GM21390 (cell line): ENCODE measurements around the gene FAM210B.
"Not testable (repeated sequence)": the region's sequence is repeated elsewhere in the genome, so short reads cannot be mapped to it uniquely, and the experiment has no call there.

ENCODE experiments used
- ATAC-seq: cut with Tn5 transposase; IDR thresholded peaks from one replicate; pipeline ENCODE4 v1.9.1; 2021; ENCODE audit not compliant: unreplicated experiment

The FAM210B gene

GRCh38 chr20:56358600-56359211 is at the start of gene FAM210B:
Gene FAM210B (plus strand): TSS chr20:56358974. CDS start chr20:56359006, 32 bp downstream.
- peak; percentile 98 for ATAC-seq

GRCh38 chr20:56316051-56316450 is 42.7 kb upstream of the FAM210B start:
- ATAC-seq = no peak

DNA sequence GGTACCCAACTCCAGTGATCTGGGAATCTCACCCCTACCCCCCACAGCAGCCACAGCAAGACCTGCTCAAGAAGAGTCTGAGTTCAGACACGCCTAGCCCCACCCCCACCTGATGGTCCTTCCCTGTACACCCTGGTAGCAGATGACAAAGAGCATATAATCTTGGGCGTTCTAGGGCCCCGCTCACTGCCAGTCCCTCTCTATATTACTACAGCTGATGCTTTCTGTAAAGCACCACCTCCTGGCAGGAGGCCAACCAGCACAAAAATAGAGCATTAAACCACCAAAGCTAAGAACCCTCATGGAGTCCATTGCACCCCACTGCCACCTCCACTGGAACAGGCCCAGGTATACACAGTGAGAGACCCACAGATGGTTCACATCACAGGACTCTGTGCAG is 42.3 kb upstream of the FAM210B start:
- ATAC-seq = no peak

GRCh38 chr20:56322681-56323080 is 36.1 kb upstream of the FAM210B start:
- no peak for ATAC-seq

DNA sequence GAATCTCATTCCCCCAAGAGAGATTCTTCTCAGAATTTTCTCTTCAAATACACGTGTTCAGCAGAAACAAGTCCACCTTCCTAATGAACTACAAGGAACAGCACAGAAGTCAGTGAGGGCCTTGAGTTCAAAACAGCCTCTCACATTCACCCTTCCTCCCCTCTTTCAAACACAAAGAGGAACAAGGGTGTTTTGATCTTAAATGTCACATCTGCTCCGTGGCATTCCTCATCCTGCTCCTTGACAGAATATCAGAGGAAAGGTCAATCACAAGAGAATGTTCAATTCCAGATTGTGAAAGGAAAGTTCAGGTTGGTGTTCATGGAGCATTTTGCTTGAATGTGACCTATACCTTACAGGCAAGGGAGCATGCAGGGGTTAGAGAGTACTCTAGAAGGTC is 35.6 kb upstream of the FAM210B start:
- no peak for ATAC-seq

DNA sequence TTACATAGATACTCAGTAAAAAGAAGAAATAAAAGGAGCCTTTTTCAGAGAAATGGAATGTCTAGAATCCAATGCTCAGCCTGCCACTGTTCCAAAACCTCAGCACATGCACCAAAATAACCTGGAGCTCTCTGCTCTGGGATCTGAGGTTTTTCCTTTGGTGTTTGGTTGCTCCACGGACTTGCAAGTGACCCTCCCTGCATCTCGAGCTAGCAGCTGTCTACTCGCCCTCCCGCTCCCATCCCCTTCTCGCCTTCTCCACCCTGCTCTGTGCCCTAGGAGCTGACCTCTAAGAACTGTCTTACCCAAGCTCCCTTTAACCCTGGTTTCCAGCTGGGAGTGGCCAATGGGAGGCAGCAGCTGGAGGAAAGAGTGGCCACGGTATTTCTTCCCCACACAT is 35.1 kb upstream of the FAM210B start:
- no peak for ATAC-seq

GRCh38 chr20:56324806-56325205 is 34.0 kb upstream of the FAM210B start:
- no peak for ATAC-seq

- no peak for ATAC-seq
Observed at GRCh38 chr20:56328861-56329260, 29.9 kb upstream of the FAM210B start.

- not testable (repeated sequence) for ATAC-seq
Observed at GRCh38 chr20:56336709-56337108, 22.1 kb upstream of the FAM210B start.

- no peak for ATAC-seq
Observed at GRCh38 chr20:56342783-56343182, 16.0 kb upstream of the FAM210B start.

DNA sequence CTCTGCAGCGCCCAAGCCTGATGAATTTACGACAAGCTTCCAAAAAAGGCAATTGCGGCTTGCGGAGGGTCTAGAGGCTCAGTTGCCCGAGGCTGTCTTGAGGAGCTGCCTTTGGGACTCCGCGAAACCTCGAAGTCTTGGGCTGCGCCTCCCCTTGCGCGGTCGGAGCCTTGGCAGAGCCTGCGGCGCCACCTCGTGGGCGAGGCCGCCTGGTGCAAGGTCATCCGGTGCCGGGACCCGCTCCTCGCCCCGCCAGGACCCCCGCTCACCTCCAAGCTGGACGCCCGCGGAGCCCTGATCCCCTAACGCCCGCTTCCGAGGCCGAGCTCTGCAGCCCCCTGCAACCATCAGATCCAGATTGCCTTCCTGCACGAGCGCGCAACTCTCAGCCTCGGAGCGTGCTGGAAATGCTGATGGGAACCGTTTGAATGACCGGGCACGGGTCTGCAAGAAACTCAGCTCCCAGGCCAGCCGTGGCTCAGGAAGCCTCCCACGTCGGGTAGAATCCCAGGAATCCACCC is 14.9 kb upstream of the FAM210B start:
- peak; percentile 79 for ATAC-seq

GRCh38 chr20:56345911-56346310 is 12.9 kb upstream of the FAM210B start:
- ATAC-seq = no peak

- no peak for ATAC-seq
Observed at GRCh38 chr20:56347628-56348304, 11.0 kb upstream of the FAM210B start.

DNA sequence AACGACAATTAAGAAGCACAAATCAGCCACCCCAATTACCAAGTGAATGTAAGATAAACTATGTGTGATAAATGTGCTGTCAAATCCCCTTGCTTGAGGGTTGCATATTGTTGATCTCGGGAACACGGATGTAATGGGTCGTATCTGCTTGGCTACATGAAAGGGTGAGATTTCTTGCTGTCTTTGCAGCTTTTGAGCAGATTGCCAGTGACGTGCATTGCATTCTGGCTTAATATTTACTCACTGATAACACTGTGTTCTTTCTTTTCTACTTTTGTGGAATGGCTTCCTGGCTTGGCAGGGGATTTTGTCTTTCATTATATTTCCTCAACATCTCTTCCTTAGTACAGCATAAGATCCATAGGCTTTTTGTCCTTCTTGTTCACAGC is 10.5 kb upstream of the FAM210B start:
- ATAC-seq = no peak

GRCh38 chr20:56348746-56349145 is 10.0 kb upstream of the FAM210B start:
- no peak for ATAC-seq

GRCh38 chr20:56350842-56351241 is 7.9 kb upstream of the FAM210B start:
- no peak for ATAC-seq

- no peak for ATAC-seq
Observed at GRCh38 chr20:56352345-56353055, 6.3 kb upstream of the FAM210B start.

DNA sequence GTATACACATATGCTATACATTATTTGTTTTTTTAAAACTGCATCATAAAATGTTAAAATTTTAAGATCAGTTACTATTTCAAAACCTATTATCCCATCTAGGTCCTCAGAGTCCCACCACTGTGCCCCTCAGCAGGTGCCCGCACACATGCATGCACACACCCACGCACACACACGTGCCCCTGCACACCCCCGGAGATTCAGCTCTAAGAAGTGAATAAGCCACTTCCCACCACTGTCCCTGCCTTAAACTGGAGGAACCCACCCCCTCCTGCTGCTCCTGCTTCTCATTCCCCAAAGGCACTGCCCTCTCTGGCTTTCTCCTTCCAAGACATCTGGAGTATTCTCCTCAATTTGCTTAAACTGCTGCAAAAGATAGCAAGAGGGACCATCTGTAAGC is 5.4 kb upstream of the FAM210B start:
- ATAC-seq = no peak

DNA sequence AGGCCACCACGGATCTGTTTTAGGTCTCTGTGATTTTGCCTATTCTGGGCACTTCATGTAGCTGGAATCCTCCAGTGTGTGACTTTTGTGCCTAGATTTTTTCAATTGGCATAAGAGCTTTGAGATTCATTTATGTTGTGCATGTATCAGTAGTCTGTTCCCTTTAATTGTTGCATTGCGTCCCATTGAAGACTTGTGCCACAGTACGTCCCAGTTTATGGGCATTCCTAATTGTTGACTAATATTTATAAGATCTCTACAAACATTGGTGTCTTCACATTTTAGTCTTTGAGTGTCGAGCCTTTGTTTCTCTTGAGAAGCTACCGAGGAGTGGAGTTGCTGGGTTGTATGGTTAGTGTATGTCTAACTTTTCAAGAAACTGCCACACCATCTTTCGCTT is 704 bp upstream of the FAM210B start:
- no peak for ATAC-seq

DNA sequence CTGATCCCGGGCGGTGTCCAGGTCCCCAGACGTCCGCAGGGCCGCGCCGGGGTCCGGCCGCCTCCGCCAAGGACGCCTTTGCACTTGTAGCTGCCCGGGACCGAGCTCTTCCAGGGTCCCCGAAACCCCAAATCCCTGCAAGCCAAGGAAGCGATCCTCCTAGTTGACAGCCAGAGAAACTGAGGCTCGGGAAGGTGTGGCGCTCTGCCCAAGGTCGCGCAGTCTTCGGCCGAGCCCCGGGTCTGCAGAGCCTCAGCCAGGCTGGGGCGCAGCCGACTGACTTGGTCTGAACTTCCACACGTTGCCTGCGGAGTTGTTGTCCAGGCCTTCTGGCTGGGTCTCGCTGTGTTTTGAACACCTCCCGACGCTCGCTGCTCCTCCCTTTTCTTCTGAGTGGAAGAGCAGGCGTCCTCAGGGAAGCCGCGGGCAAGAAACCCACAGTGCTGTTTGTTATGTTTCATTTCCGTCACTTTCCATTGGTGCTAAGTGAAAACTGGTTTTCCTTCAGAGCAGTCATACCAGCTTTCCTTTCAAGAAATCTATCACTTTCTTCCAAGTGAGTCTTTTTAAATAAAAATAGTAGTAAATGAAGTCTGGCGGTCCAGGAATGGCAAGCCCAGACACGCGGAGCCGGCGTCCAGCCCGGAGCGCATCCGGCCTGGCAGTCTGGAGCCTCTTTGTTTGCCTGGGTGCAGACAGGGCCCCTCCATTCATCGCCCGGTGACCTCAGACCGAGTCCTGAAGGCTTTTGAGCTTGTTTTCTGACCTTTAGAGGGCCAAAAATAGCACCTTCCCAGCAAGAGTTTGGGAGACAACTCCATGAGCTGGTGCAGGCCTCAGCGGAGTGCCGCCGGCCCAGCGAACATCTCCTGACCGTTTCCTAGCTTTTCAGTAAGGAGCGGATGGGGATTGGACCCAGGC is 698 bp downstream of the FAM210B start:
- peak; percentile 28 for ATAC-seq
